Measurements from ENCODE around the gene ZNF579. TPM values are rescaled to one million over a fixed set of nuclear protein-coding genes. Genes with fewer than 3 reads are reported as not detected.

Gene ZNF579
- total and polyA plus RNA-seq, 2 of the 13 experiments (the other 11 are each of a cell fraction or from before 2014, with no cell fraction given), result 2.1 to 2.9 TPM

DNA sequence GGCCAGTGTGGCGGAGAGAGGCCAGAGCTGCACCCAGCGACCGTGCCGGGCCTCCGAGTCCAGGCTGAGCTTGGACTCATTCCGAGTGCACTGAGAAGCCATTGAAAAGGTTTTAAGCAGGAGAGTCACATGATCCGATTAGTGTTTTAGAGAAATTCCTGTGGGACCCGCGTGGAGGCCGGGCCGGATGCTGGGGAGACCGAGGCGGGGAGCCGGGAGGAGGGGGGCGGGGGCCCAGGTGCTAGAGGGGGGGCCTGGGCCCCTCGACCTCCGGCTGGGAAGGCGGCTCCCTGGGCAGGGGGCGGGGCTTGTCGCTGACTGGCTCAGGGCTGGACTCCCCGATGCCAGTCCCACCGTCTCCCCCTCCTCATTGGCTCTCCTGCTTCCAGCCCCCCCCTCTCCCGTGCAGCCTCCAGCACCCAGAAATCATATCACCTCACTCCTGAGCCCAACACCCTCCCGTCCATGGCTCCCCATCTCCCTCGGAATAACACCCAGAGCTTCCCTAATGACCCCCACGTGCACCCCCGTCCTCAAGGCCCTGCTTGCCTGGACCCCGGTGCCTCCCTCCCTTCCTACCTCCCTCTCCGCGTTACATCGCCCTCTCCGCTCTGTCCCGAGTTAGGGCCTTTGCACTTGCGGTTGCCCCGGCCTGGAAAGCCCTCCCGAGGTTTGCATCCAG, 5.2 kb upstream of the ZNF579 start (continued):
- TF ChIP-seq, protein P1, sequence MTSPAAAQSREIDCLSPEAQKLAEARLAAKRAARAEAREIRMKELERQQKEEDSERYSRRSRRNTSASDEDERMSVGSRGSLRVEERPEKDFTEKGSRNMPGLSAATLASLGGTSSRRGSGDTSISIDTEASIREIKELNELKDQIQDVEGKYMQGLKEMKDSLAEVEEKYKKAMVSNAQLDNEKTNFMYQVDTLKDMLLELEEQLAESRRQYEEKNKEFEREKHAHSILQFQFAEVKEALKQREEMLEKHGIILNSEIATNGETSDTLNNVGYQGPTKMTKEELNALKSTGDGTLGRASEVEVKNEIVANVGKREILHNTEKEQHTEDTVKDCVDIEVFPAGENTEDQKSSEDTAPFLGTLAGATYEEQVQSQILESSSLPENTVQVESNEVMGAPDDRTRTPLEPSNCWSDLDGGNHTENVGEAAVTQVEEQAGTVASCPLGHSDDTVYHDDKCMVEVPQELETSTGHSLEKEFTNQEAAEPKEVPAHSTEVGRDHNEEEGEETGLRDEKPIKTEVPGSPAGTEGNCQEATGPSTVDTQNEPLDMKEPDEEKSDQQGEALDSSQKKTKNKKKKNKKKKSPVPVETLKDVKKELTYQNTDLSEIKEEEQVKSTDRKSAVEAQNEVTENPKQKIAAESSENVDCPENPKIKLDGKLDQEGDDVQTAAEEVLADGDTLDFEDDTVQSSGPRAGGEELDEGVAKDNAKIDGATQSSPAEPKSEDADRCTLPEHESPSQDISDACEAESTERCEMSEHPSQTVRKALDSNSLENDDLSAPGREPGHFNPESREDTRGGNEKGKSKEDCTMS (CRISPR knock-in tag; conservative IDR thresholded peaks at IDR 0.05), result no peak
- TF ChIP-seq, protein P2, sequence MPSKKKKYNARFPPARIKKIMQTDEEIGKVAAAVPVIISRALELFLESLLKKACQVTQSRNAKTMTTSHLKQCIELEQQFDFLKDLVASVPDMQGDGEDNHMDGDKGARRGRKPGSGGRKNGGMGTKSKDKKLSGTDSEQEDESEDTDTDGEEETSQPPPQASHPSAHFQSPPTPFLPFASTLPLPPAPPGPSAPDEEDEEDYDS (CRISPR knock-in tag; IDR thresholded peaks at IDR 0.05), result no peak
- TF ChIP-seq NFE2L1 (CRISPR knock-in tag; IDR thresholded peaks at IDR 0.05; ENCODE audit: borderline replicate concordance) (no peak), ZNF138 (CRISPR knock-in tag; IDR thresholded peaks at IDR 0.05; ENCODE audit: low read depth) (no peak), POLR2AphosphoS5 (IDR thresholded peaks at IDR 0.05; ENCODE audit: low read depth, low read length) (peak; percentile 43; the same call in 1 of the 2 replicates), ZIK1 (CRISPR knock-in tag; IDR thresholded peaks at IDR 0.05; ENCODE audit: borderline replicate concordance, low read depth) (no peak), ZNF468 (CRISPR knock-in tag; IDR thresholded peaks at IDR 0.05) (no peak), ZNF75D (CRISPR knock-in tag; IDR thresholded peaks at IDR 0.05; ENCODE audit: borderline replicate concordance) (no peak), TCF7L2 (IDR thresholded peaks at IDR 0.05; ENCODE audit: low read depth, low read length) (no peak), GATAD1 (CRISPR knock-in tag; IDR thresholded peaks at IDR 0.05) (no peak; the same call in 1 of the 2 replicates), ZMYM3 (CRISPR knock-in tag; IDR thresholded peaks at IDR 0.05) (no peak), PCBP2 (optimal IDR thresholded peaks at IDR 0.05; ENCODE audit: low read depth, low read length, poor library complexity, severe bottlenecking) (no peak), RFX1 (IDR thresholded peaks at IDR 0.05) (no peak), KDM2A (CRISPR knock-in tag; IDR thresholded peaks at IDR 0.05; ENCODE audit: borderline replicate concordance, low read depth) (no peak; the same call in 1 of the 2 replicates), SRSF9 (IDR thresholded peaks at IDR 0.05; ENCODE audit: borderline replicate concordance, insufficient read depth, low read depth, low read length, poor library complexity, severe bottlenecking) (no peak), ZNF777 (CRISPR knock-in tag; IDR thresholded peaks at IDR 0.05) (no peak), SP5 (CRISPR knock-in tag; IDR thresholded peaks at IDR 0.05; ENCODE audit: borderline replicate concordance, low read depth) (peak; percentile 41; the same call in 1 of the 2 replicates), SIX1 (CRISPR knock-in tag; IDR thresholded peaks at IDR 0.05; ENCODE audit: borderline replicate concordance) (no peak), CCDC6 (CRISPR knock-in tag; IDR thresholded peaks at IDR 0.05) (0 out of 2 replicates have a peak, but pooled peaks have one; percentile 31)
- TF ChIP-seq, protein P3, sequence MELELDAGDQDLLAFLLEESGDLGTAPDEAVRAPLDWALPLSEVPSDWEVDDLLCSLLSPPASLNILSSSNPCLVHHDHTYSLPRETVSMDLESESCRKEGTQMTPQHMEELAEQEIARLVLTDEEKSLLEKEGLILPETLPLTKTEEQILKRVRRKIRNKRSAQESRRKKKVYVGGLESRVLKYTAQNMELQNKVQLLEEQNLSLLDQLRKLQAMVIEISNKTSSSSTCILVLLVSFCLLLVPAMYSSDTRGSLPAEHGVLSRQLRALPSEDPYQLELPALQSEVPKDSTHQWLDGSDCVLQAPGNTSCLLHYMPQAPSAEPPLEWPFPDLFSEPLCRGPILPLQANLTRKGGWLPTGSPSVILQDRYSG (CRISPR knock-in tag; IDR thresholded peaks at IDR 0.05), result no peak
- TF ChIP-seq, protein P4, sequence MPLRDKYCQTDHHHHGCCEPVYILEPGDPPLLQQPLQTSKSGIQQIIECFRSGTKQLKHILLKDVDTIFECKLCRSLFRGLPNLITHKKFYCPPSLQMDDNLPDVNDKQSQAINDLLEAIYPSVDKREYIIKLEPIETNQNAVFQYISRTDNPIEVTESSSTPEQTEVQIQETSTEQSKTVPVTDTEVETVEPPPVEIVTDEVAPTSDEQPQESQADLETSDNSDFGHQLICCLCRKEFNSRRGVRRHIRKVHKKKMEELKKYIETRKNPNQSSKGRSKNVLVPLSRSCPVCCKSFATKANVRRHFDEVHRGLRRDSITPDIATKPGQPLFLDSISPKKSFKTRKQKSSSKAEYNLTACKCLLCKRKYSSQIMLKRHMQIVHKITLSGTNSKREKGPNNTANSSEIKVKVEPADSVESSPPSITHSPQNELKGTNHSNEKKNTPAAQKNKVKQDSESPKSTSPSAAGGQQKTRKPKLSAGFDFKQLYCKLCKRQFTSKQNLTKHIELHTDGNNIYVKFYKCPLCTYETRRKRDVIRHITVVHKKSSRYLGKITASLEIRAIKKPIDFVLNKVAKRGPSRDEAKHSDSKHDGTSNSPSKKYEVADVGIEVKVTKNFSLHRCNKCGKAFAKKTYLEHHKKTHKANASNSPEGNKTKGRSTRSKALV (CRISPR knock-in tag; IDR thresholded peaks at IDR 0.05), result no peak
- TF ChIP-seq, protein P5, sequence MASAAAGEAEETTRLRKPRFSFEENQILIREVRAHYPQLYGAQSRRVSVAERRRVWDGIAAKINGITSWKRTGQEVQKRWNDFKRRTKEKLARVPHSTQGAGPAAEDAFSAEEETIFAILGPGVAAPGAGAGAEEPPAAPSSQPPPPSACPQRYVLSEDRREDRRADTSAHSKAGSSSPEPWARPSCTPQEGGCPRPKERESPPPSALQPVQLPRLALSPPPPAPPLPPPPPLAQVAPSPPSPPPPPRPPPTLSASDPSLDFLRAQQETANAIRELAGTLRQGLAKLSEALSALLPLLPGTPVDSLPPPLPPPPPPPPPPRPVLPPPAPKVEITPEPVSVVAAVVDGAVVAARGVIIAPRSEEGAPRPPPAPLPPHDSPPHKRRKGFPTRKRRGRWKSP (CRISPR knock-in tag; IDR thresholded peaks at IDR 0.05), result 0 out of 2 replicates have a peak, but pooled peaks have one; percentile 41
